GM12878 (cell line): Measurements from ENCODE around the gene BTBD8. TPM values are rescaled to one million over a fixed set of nuclear protein-coding genes. Genes with fewer than 3 reads are reported as not detected.

Experiments
- ATAC-seq: fragments of 200-7000 bp; cut with Tn5 transposase; 3 replicates; pipeline ENCODE4 v1.9.1; 2020; ENCODE audit warnings: mild to moderate bottlenecking, moderate library complexity
- BruUV-seq: library from RNA; stranded (reverse); fragments of 400-500 nt; replicated peaks from 2 replicates; lab custom pipeline; 2021; lab: Mats Ljungman, UMichigan
- CTCF ChIA-PET: fragments of 300-600 bp; sonication (Branson Sonifier 250); formaldehyde crosslinking; extraction: SDS; loops from one replicate; lab custom pipeline; 2021; ENCODE audit warnings: inconsistent platforms; lab: Yijun Ruan, JAX
- POLR2A ChIA-PET: fragments of 350-600 bp; formaldehyde crosslinking; extraction: SDS; loops from one replicate; lab custom pipeline; 2021; ENCODE audit warnings: inconsistent platforms; lab: Charles Lee
- RAD21 ChIA-PET: fragments of 300-600 bp; sonication (Branson Sonifier 250); formaldehyde crosslinking; loops from one replicate; lab custom pipeline; 2023; ENCODE audit warnings: antibody characterized with exemption; ENCODE audit not compliant: unreplicated experiment; lab: Charles Lee
- SMC1A ChIA-PET: fragments of 300-600 bp; sonication (Branson Sonifier 250); formaldehyde crosslinking; loops from one replicate; lab custom pipeline; 2023; ENCODE audit not compliant: unreplicated experiment, uncharacterized antibody; lab: Charles Lee
- DNase-seq: peaks from one replicate; pipeline ENCODE4 v3.0.0-alpha.2; 2011; ENCODE audit warnings: low read depth, low spot score
- FAIRE-seq: peaks from 3 replicates; lab custom pipeline; 2011; peaks lifted over from hg19 to GRCh38; lab: Jason Lieb, UNC
- H2AFZ ChIP-seq: 2 replicates; pipeline ENCODE4 v1.6.0; 2011; ENCODE audit warnings: low read depth, low read length, control low read depth; ENCODE audit not compliant: control insufficient read depth
- H3K27ac ChIP-seq: 2 replicates; pipeline ENCODE4 v1.5.1; 2011; ENCODE audit warnings: control low read depth; ENCODE audit not compliant: control insufficient read depth, insufficient read depth
- H3K27me3 ChIP-seq, 2 experiments: replicated peaks in 1 of 2; 2 replicates each; pipeline versions ENCODE4 v1.6.0 to v1.6.1; 2011; ENCODE audit warnings: low read length in 1 of 2; ENCODE audit not compliant: control insufficient read depth in 2 of 2, insufficient read depth in 2 of 2
- H3K36me3 ChIP-seq, 2 experiments: 2 replicates each; pipeline ENCODE4 v1.5.1; 2011; ENCODE audit warnings: low read length in 1 of 2; ENCODE audit not compliant: control insufficient read depth in 2 of 2, insufficient read depth in 2 of 2
- H3K4me1 ChIP-seq: 2 replicates; pipeline ENCODE4 v1.6.1; 2011; ENCODE audit warnings: mild to moderate bottlenecking, low read length, moderate library complexity, mixed read lengths; ENCODE audit not compliant: control insufficient read depth, insufficient read depth
- H3K4me2 ChIP-seq: 2 replicates; pipeline ENCODE4 v1.6.0; 2011; ENCODE audit warnings: control low read depth; ENCODE audit not compliant: control insufficient read depth, insufficient read depth
- H3K4me3 ChIP-seq: fragments of 200-600 bp; sonication (generic); 2 replicates; pipeline ENCODE4 v1.5.1; 2016
- H3K79me2 ChIP-seq: 2 replicates; pipeline ENCODE4 v1.6.0; 2011; ENCODE audit warnings: low read length; ENCODE audit not compliant: control insufficient read depth, insufficient read depth
- H3K9ac ChIP-seq: 2 replicates; pipeline ENCODE4 v1.8.0; 2011; ENCODE audit warnings: low read length, control low read depth, mixed read lengths; ENCODE audit not compliant: control insufficient read depth, insufficient read depth
- H3K9me3 ChIP-seq: replicated peaks from 3 replicates; pipeline ENCODE4 v1.5.1; 2011; ENCODE audit warnings: mild to moderate bottlenecking, low read length; ENCODE audit not compliant: control insufficient read depth, insufficient read depth
- H4K20me1 ChIP-seq: 2 replicates; pipeline ENCODE4 v1.6.0; 2011; ENCODE audit not compliant: control insufficient read depth, insufficient read depth
- BCL3 ChIP-seq: IDR thresholded peaks from 2 replicates; pipeline ENCODE4 v1.6.1; 2011; ENCODE audit warnings: borderline replicate concordance, low read depth, mild to moderate bottlenecking, moderate library complexity, low read length; ENCODE audit not compliant: insufficient read depth, poor library complexity, severe bottlenecking
- CEBPB ChIP-seq, 2 experiments: fragments of 150-350 bp in 1 of 2; IDR thresholded peaks; 2 replicates each; pipeline ENCODE4 v1.6.1; 2012 to 2014; ENCODE audit warnings: low read depth in 2 of 2, low read length in 2 of 2, borderline replicate concordance in 1 of 2, inconsistent platforms in 1 of 2
- CHD1 ChIP-seq: IDR thresholded peaks from 2 replicates; pipeline ENCODE4 v1.6.1; 2012; ENCODE audit warnings: low read depth, low read length, improper control_type of control experiment
- EZH2 ChIP-seq: IDR thresholded peaks from 2 replicates; pipeline ENCODE4 v1.6.1; 2012; ENCODE audit warnings: low read depth, mild to moderate bottlenecking, control low read depth, inconsistent platforms, low read length, borderline replicate concordance; ENCODE audit not compliant: control insufficient read depth
- PML ChIP-seq: IDR thresholded peaks from 2 replicates; pipeline ENCODE4 v1.6.1; 2012; ENCODE audit warnings: low read length, inconsistent platforms
- POLR2AphosphoS2 ChIP-seq: IDR thresholded peaks from 2 replicates; pipeline ENCODE4 v1.6.1; 2011; ENCODE audit warnings: low read depth, mild to moderate bottlenecking, low read length, improper control_type of control experiment, moderate library complexity
- RAD51 ChIP-seq: fragments of 450-650 bp; IDR thresholded peaks from 2 replicates; pipeline ENCODE4 v1.6.1; 2016; ENCODE audit warnings: moderate library complexity, mild to moderate bottlenecking, inconsistent platforms
- RB1 ChIP-seq: fragments of 450-650 bp; formaldehyde crosslinking; IDR thresholded peaks from 2 replicates; pipeline ENCODE4 v1.6.1; 2017; ENCODE audit warnings: mild to moderate bottlenecking, borderline replicate concordance
- RBBP5 ChIP-seq: fragments of 200-600 bp; sonication (generic); conservative IDR thresholded peaks from 2 replicates; pipeline ENCODE4 v1.6.1; 2016
- SMAD1 ChIP-seq: fragments of 450-650 bp; IDR thresholded peaks from 2 replicates; pipeline ENCODE4 v1.6.1; 2018; ENCODE audit warnings: mild to moderate bottlenecking, low read depth; ENCODE audit not compliant: partially characterized antibody
- SMC3 ChIP-seq: IDR thresholded peaks from 2 replicates; pipeline ENCODE4 v1.6.1; 2011; ENCODE audit warnings: low read length, improper control_type of control experiment, borderline replicate concordance
- TBL1XR1 ChIP-seq: IDR thresholded peaks from 2 replicates; pipeline ENCODE4 v1.6.1; 2012; ENCODE audit warnings: low read depth, low read length, improper control_type of control experiment
- WRNIP1 ChIP-seq: IDR thresholded peaks from 2 replicates; pipeline ENCODE4 v1.6.1; 2011; ENCODE audit warnings: low read depth, low read length, improper control_type of control experiment, borderline replicate concordance
- in situ Hi-C: fragments of 300-500 bp; cut with MboI; formaldehyde crosslinking; loops from 9 replicates; pipeline ENCODE4 v1.14.3; 2018; ENCODE audit warnings: mixed read lengths
- intact Hi-C: fragments of 100-400 bp; cut with micrococcal nuclease; formaldehyde crosslinking; loops from one replicate; pipeline ENCODE4 v1.14.2; 2022; ENCODE audit not compliant: unreplicated experiment
- polyA plus RNA-seq, 11 experiments: library from polyadenylated mRNA; depleted of rRNA in 4 of 11; unstranded in 6 of 11; stranded (reverse) in 5 of 11; fragments of >200 nt; fragmentation: Nextera tagmentation in 4 of 11; fragmentation: Illumina TruSeq in 1 of 11; extraction: Ambion mirVana in 4 of 11; extraction: Trizol in 1 of 11; gene quantifications; 1 replicate in 1 of 11; 2 replicates in 10 of 11; pipeline versions ENCODE4 v1.2.1 to v1.2.3, GENCODE V29; 2011 to 2016; ENCODE audit warnings: inconsistent platforms in 2 of 11, missing spikeins in 2 of 11, low read depth in 1 of 11
- total RNA-seq, 4 experiments: library from RNA; depleted of rRNA in 3 of 4; stranded (reverse); fragments of >200 nt in 3 of 4; fragmentation: Illumina TruSeq in 1 of 4; extraction: Trizol in 1 of 4; gene quantifications; 2 replicates each; pipeline versions ENCODE4 v1.2.1 to v1.2.3, GENCODE V29; 2013 to 2021

The BTBD8 gene
- total and polyA plus RNA-seq, 10 of the 15 experiments (the other 5 are each of a cell fraction or from before 2014, with no cell fraction given), result 0.07 to 0.32 (median 0.19) TPM; not detected in 1

- CTCF ChIA-PET, result interaction anchor here (1.3 kb wide), 1 partner anchor 14 kb away, joined by 4 read pairs; no protein-coding TSS in a partner anchor
- H3K9me3 ChIP-seq, result no peaks in the 10 kb centered on the region
- no peak overlapping the region for H2AFZ ChIP-seq
- no peak overlapping the region for H3K4me3 ChIP-seq
- POLR2A ChIA-PET, result no interaction called here
- H3K36me3 ChIP-seq, result no peaks in the 10 kb centered on the region
- RAD21 ChIA-PET, result no interaction called here
- intact Hi-C loops (no loop called here), in situ Hi-C loops (no loop called here)
- H3K9ac ChIP-seq, result no peak overlapping the region
- FAIRE-seq, result no peak
- BruUV-seq, result no TSS peak
- DNase-seq, result no peak
- SMC1A ChIA-PET, result no interaction called here
- no peak overlapping the region for H3K27ac ChIP-seq
- no peaks in the 10 kb centered on the region; a peak in 1 of 4 replicates for H3K27me3 ChIP-seq
- no peak for TF ChIP-seq RBBP5
- no peak for TF ChIP-seq RAD51
- TF ChIP-seq POLR2AphosphoS2, result no peak
- TF ChIP-seq SMC3, result no peak
- no peak for TF ChIP-seq PML
- no peak for TF ChIP-seq WRNIP1
- TF ChIP-seq TBL1XR1, result no peak
- TF ChIP-seq RB1, result no peak
- no peak for TF ChIP-seq SMAD1
- TF ChIP-seq CHD1, result no peak
- no peak for TF ChIP-seq CEBPB (IDR thresholded peaks at IDR 0.05; ENCODE audit: borderline replicate concordance in 1 of 2, low read depth in 2 of 2, low read length in 2 of 2)
- no peak for TF ChIP-seq EZH2
- no peak for TF ChIP-seq BCL3
- H3K4me2 ChIP-seq, result no peak overlapping the region
- H4K20me1 ChIP-seq, result no peaks in the 10 kb centered on the region
- ATAC-seq, result no peak
- H3K4me1 ChIP-seq, result no peaks in the 10 kb centered on the region
- H3K79me2 ChIP-seq, result no peaks in the 10 kb centered on the region
Measured at GRCh38 chr1:92203105-92203504, 123.0 kb downstream of the BTBD8 start.
